ENCODE measurements around the gene OR10Z1. TPM values are rescaled to one million over a fixed set of nuclear protein-coding genes. Genes with fewer than 3 reads are reported as not detected.

The OR10Z1 gene
- polyA plus RNA-seq (2012; rRNA removed): not detected in 2 replicates
- polyA plus RNA-seq (2012; cell fraction: cytosol; rRNA removed): not detected in 2 replicates
- not detected in 2 replicates for polyA plus RNA-seq (2012; cell fraction: nucleus; rRNA removed)

GRCh38 chr1:158604968-158605367, at the start of gene OR10Z1:
TSS of gene OR10Z1 (plus strand) at chr1:158605268. CDS start at chr1:158606439, 1,171 bp downstream.
- TF ChIP-seq FOXM1 (IDR thresholded peaks at IDR 0.05; ENCODE audit: low read depth) (no peak), ELF1 (IDR thresholded peaks at IDR 0.05) (no peak), SMC3 (IDR thresholded peaks at IDR 0.05; ENCODE audit: low read depth, low read length) (no peak), FOSL2 (IDR thresholded peaks at IDR 0.05; ENCODE audit: borderline replicate concordance, low read depth) (no peak), PBX3 (IDR thresholded peaks at IDR 0.05) (no peak)
- H3K36me3 ChIP-seq (replicated peaks in 1 of 2; ENCODE audit: control insufficient read depth in 1 of 2, insufficient read depth in 2 of 2, low read length in 1 of 2): no peaks in the 10 kb centered on the region

GRCh38 chr1:158559696-158560095, 45.4 kb upstream of the OR10Z1 start:
- no peak overlapping the region for H3K27ac ChIP-seq (ENCODE audit: low read depth in 2 of 2, low read length in 1 of 2)
- TF ChIP-seq GATA2 (CRISPR knock-in tag; IDR thresholded peaks at IDR 0.05) (no peak), RXRA (IDR thresholded peaks at IDR 0.05; ENCODE audit: borderline replicate concordance, low read depth) (no peak), NRF1 (IDR thresholded peaks at IDR 0.05; ENCODE audit: low read depth, low read length) (no peak), RCOR1 (IDR thresholded peaks at IDR 0.05; ENCODE audit: low read length) (no peak), REST (IDR thresholded peaks at IDR 0.05; ENCODE audit: low read depth, low read length) (no peak), TCF12 (IDR thresholded peaks at IDR 0.05) (no peak), FOXJ3 (CRISPR knock-in tag; IDR thresholded peaks at IDR 0.05) (no peak), EZH2phosphoT487 (IDR thresholded peaks at IDR 0.05; ENCODE audit: borderline replicate concordance, low read depth) (no peak), MXI1 (IDR thresholded peaks at IDR 0.05; ENCODE audit: low read depth, low read length) (no peak), USF2 (IDR thresholded peaks at IDR 0.05; ENCODE audit: borderline replicate concordance, low read depth, low read length) (no peak), MAX (IDR thresholded peaks at IDR 0.05; ENCODE audit: low read depth) (no peak), CHD2 (IDR thresholded peaks at IDR 0.05; ENCODE audit: low read length, partially characterized antibody) (no peak), SIN3A (IDR thresholded peaks at IDR 0.05; ENCODE audit: borderline replicate concordance, low read depth, low read length) (no peak), TAF1 (IDR thresholded peaks at IDR 0.05; ENCODE audit: borderline replicate concordance, low read depth, low read length) (no peak)
- CTCF ChIA-PET: interaction anchor here (1.1 kb wide), 1 partner anchor 13 kb away, joined by 4 read pairs; no protein-coding TSS in a partner anchor
- no peak overlapping the region for H3K9ac ChIP-seq
- no peaks in the 10 kb centered on the region for H3K36me3 ChIP-seq (replicated peaks in 1 of 2; ENCODE audit: control insufficient read depth in 1 of 2, insufficient read depth in 2 of 2, low read length in 1 of 2)
- no peaks in the 10 kb centered on the region for H4K20me1 ChIP-seq (ENCODE audit: insufficient read depth)
- H3K9me2 ChIP-seq: no peaks in the 10 kb centered on the region; the same call in 1 of the 2 replicates
- DNase-seq: no peak
- H3K4me1 ChIP-seq (ENCODE audit: control insufficient read depth in 1 of 2, insufficient read depth in 2 of 2, low read depth in 1 of 2, low read length in 1 of 2): no peaks in the 10 kb centered on the region; a peak in 1 of 4 replicates
- no peaks in the 10 kb centered on the region for H3F3A ChIP-seq (replicated peaks; ENCODE audit: insufficient read depth)
- no peaks in the 10 kb centered on the region for H3K9me3 ChIP-seq
- POLR2A ChIA-PET: no interaction called here
- 0% methylated on average over 1 of the region's 1 CpG for WGBS (ENCODE audit: low lambda C conversion rate)
- H3K4me3 ChIP-seq (ENCODE audit: low read depth in 2 of 2, low read length in 1 of 2): no peak overlapping the region
- no peaks in the 10 kb centered on the region for H3K79me2 ChIP-seq (ENCODE audit: insufficient read depth)
- H2AFZ ChIP-seq (ENCODE audit: low read depth): no peak overlapping the region
- H3K4me2 ChIP-seq: no peak overlapping the region
- no peaks in the 10 kb centered on the region; the same call in 1 of the 2 replicates for H3K27me3 ChIP-seq (ENCODE audit: insufficient read depth)

More at GRCh38 chr1:158604968-158605367, at the start of gene OR10Z1:
- H2AFZ ChIP-seq (ENCODE audit: low read depth): no peak within 1 kb of the TSS
- H3K4me3 ChIP-seq (ENCODE audit: low read depth in 2 of 2, low read length in 1 of 2): no peak within 1 kb of the TSS
- ChIA-PET CTCF (no interaction called here), POLR2A (no interaction called here)
- H3F3A ChIP-seq (replicated peaks; ENCODE audit: insufficient read depth): no peaks in the 10 kb centered on the region
- H4K20me1 ChIP-seq (ENCODE audit: insufficient read depth): no peaks in the 10 kb centered on the region
- no peaks in the 10 kb centered on the region for H3K79me2 ChIP-seq (ENCODE audit: insufficient read depth)
- no peak within 1 kb of the TSS for H3K27ac ChIP-seq (ENCODE audit: low read depth in 2 of 2, low read length in 1 of 2)
- WGBS (ENCODE audit: low lambda C conversion rate): 5% methylated on average over 1 of the region's 1 CpG
- no peaks in the 10 kb centered on the region for H3K9me3 ChIP-seq
- no peaks in the 10 kb centered on the region for H3K27me3 ChIP-seq (ENCODE audit: insufficient read depth)
- H3K4me2 ChIP-seq: no peak within 1 kb of the TSS
- H3K9me2 ChIP-seq: no peaks in the 10 kb centered on the region; the same call in 1 of the 2 replicates
- DNase-seq: no peak
- no peaks in the 10 kb centered on the region for H3K4me1 ChIP-seq (ENCODE audit: control insufficient read depth in 1 of 2, insufficient read depth in 2 of 2, low read depth in 1 of 2, low read length in 1 of 2)
- H3K9ac ChIP-seq: no peak within 1 kb of the TSS
